ENCODE data around the gene EDDM13.
A peak's percentile ranks its signal among the peaks of the same experiment; 100 is the strongest.
"Not testable (repeated sequence)": the region's sequence is repeated elsewhere in the genome, so short reads cannot be mapped to it uniquely, and the experiment has no call there.

Gene EDDM13, protein sequence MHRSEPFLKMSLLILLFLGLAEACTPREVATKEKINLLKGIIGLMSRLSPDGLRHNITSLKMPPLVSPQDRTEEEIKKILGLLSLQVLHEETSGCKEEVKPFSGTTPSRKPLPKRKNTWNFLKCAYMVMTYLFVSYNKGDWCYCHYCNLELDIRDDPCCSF

GRCh38 chr19:56272161-56272798, at the start of gene EDDM13:
EDDM13 (plus strand) TSS chr19:56272748; CDS start chr19:56272835, 87 bp downstream.
- no peak for DNase-seq

DNA sequence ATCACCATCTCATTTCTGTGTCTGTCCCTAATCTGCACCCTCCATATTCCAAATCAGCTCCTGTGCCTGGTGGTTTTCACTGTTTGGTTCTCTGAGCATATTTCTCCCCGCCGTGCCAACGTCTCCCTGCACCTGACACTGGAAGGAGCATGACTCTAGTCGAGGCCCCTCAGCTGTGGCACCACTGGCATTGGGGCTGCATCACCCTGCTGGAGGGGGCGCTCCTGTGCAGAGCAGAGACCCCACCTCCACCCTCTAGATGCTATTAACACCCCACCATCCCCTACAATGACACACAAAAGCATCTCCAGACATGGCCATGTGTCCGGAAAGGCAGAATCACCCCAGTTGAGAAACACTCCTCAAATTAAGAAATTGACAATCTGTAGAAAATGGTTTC, 49.6 kb upstream of the EDDM13 start:
- DNase-seq, result no peak

GRCh38 chr19:56223481-56223880, 49.1 kb upstream of the EDDM13 start:
- DNase-seq, result no peak

DNA sequence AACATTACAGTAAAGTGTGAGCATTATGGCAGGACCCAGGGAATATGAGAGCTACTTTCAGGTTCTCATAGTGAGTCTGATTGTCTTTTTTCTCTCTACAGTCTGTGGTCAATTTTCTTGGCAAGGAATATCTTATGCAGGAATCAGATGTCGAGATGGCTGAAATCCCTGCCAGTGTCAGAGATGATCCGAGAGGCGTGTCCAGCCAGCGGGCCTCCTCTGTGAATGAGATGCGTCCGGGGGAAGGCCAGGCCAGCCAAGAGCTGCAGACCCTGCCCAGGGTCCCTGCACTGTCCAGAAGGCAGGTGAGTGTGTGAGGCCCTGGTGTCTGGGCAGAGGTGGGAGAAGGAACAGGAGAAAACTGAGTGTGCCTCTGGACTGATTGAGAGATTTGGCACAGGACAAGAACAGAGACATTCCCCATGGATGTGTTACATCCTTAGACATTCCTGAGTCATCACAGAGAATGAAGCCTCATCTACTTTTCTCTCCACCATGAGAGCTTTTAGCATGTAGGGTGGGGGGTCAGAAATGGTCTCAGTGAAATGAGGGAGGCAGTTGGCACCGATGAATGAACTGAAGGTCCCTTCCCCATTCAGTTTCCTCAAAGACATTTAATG, 27.3 kb upstream of the EDDM13 start:
- no peak for DNase-seq

DNA sequence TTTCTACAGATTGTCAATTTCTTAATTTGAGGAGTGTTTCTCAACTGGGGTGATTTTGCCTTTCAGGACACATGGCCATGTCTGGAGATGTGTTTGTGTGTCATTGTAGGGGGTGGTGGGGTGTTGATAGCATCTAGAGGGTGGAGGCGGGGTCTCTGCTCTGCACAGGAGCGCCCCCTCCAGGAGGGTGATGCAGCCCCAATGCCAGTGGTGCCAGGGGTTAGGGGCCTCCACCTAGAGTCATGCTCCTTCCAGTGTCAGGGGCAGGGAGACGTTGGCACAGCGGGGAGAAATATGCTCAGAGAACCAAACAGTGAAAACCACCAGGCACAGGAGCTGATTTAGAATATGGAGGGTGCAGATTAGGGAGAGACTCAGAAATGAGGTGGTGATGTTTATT, 26.8 kb upstream of the EDDM13 start:
- not testable (repeated sequence) for DNase-seq

GRCh38 chr19:56248736-56249338, 23.7 kb upstream of the EDDM13 start:
- DNase-seq, result not testable (repeated sequence)

DNA sequence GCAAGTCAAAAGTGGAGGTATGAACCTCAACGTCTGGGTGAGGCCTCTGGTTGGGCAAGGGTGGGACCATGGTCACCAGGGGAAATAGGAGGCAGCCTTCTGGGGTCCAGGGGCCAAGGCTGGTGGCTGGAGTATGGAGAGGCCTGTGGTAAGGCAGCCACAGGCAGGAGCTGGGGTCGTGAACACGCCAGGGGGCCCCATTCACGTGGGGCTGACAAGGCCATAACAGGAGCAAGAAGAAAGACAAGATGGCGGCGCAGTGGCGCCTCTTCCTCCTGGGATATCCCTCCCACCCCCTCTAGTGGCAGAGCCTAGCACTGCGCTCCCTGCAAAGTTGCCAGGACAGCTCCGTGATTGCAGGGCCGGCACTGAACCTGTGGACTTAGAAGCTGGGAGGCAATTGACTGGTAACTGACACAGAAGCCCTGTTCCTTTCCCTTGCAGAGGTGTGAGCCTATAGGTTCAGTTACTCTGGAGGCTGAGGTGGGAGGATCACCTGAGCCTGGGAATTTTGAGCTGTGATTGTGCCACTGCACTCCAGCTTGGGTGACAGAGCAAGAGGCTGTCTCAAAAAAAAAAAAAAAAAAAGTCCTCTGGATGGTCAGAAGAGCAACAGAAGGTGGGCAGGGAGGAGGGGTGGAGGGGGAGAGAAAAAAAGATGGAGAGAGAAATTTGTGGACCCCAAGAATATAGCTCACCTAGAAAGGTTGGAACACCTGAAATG, 19.7 kb upstream of the EDDM13 start:
- peak in 47 of 56 donors; percentile 0 to 63 (median 15) for DNase-seq

- DNase-seq, result no peak
Measured at GRCh38 chr19:56253737-56254136, 18.8 kb upstream of the EDDM13 start.

- DNase-seq, result no peak
Measured at GRCh38 chr19:56258272-56258671, 14.3 kb upstream of the EDDM13 start.

DNA sequence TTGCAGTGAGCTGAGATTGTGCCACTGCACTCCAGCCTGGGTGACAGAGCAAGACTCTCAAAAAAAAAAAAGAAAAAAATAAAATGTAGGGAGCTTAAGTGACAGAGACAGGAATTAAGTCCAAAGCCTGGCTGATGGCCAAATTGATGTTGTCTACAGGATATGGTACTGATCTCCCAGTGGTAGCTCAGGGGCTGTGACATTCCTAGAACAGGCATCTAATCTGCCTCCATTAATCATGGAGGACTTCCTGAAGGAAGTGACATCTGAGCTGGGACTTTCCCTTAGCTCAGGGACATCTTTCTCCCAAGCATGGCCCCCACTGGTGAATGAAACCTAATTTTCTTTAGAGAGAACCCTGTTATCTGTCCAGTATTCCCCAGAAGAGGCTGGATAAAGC, 11.4 kb upstream of the EDDM13 start:
- no peak for DNase-seq

GRCh38 chr19:56261932-56262331, 10.6 kb upstream of the EDDM13 start:
- DNase-seq, result not testable (repeated sequence)

DNA sequence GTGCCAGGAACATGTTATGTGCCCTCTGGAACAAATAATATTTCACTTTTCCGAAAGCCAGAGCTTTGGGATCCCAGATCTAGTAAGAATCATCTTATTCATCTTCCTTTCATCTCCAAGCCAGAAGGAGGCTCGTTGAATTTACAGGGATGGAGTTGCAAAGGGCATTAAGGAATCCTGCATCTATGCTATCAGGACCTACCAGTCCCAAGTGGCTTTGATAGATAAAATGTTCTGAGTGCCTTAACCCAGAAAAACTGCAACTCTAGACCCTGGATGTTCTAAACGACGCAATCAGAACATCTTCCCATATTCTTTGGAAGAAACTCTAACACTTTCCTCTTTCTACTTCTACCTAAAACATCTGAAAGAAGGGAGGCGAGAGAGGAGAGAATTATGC, 9.2 kb upstream of the EDDM13 start:
- no peak for DNase-seq

GRCh38 chr19:56266051-56266450, 6.5 kb upstream of the EDDM13 start:
- DNase-seq, result no peak

DNA sequence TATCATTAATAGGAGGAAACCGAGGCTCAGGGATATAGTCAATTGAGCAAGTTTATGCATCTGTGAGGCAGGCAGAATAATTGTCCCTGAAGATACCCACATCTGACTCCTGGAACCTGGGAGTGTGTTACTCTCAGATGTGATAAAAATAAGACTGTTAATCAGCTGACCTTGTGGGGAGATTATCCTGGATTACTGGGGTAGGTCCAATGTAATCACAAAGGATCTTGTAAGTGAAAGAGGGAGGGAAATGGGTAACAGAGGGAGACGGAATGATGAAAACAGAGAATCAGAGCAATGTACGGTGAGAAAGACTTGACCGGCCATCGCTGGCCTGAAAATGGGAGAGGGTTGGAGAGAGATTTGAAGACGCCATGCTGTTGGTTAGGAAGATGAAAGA, 3.2 kb upstream of the EDDM13 start:
- no peak for DNase-seq

- no peak for DNase-seq
Measured at GRCh38 chr19:56270676-56271075, 1.9 kb upstream of the EDDM13 start.

GRCh38 chr19:56271151-56271550, 1.4 kb upstream of the EDDM13 start:
- DNase-seq, result no peak

DNA sequence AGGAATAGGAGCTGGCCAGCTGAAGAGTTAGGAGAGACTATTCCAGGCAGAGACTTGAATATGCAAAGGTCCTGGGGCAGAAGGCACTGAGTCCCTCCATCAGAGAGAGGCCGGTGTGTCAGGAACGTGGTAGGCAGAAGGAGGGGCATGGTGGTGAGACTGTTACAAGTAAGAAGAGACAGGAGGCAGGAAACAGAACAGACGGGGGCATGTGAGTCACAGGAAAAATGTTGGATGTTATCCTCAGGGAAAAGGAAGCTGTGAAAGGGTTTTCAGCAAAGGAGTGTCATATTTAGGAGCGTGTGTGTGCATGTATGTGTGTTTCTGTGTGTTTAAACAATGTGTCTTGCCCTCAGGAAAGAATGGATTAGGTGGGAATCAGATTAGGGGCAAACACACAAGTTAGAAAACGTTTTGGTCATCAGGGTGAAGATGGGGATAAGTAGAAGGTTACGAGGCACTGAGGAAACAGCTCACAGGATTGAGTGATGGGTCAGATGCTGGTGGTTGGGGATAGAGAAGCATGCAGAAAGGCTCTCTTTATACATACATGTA, 1.1 kb downstream of the EDDM13 start:
- no peak for DNase-seq

GRCh38 chr19:56282809-56283208, 10.3 kb downstream of the EDDM13 start:
- DNase-seq, result no peak

- DNase-seq, result no peak
Measured at GRCh38 chr19:56284746-56285145, 12.2 kb downstream of the EDDM13 start.

GRCh38 chr19:56290104-56290503, 17.6 kb downstream of the EDDM13 start:
- DNase-seq, result no peak

- no peak for DNase-seq
Measured at GRCh38 chr19:56291867-56292266, 19.3 kb downstream of the EDDM13 start.

DNA sequence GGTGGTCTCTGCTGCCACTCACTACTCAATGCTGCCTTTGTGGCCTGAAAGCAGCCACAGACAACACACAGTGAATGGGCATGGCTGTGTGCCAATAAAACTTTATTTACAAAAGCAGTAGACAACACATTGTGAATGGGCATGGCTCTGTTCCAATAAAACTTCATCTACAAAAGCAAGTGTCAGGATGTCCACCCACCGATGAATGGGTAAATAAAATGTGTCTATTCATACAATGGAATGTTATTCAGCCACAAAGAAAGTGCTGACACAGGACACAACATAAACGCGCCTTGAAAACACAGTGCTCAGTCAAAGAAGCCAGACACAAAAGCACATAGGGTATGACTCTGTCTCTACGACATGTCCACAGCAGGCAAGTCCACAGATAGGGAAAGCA, 22.0 kb downstream of the EDDM13 start:
- peak in 6 of 56 donors; percentile 2 to 65 (median 6) for DNase-seq

Data from nucleus accumbens (tissue), 56 donors.